Stimulated activated memory B cell treated with anti-CD40 and anti-IgM and Interleukin-4, amounts not matched to agents 10 μg/mL and 1 μg/mL and 100 μg/mL, for 72 hours (primary cell): ENCODE measurements around the gene RNF208.

Source experiments
- ATAC-seq: fragments of 150-1000 bp; cut with Tn5 transposase; 2 replicates; pipeline ENCODE4 v1.10.0; 2021
- H3K27ac Mint-ChIP-seq: one replicate; pipeline ENCODE4 v1.8.0; 2022; ENCODE audit warnings: mild to moderate bottlenecking, mixed read lengths
- H3K27me3 Mint-ChIP-seq: one replicate; pipeline ENCODE4 v1.8.0; 2022; ENCODE audit warnings: mixed read lengths
- H3K36me3 Mint-ChIP-seq: one replicate; pipeline ENCODE4 v1.8.0; 2022; ENCODE audit warnings: mixed read lengths
- H3K4me1 Mint-ChIP-seq: one replicate; pipeline ENCODE4 v1.8.0; 2022; ENCODE audit warnings: mixed read lengths
- H3K4me3 Mint-ChIP-seq: one replicate; pipeline ENCODE4 v1.8.0; 2022; ENCODE audit warnings: mild to moderate bottlenecking, moderate library complexity, mixed read lengths
- H3K9me3 Mint-ChIP-seq: one replicate; pipeline ENCODE4 v1.8.0; 2022; ENCODE audit warnings: mixed read lengths

The RNF208 gene

DNA sequence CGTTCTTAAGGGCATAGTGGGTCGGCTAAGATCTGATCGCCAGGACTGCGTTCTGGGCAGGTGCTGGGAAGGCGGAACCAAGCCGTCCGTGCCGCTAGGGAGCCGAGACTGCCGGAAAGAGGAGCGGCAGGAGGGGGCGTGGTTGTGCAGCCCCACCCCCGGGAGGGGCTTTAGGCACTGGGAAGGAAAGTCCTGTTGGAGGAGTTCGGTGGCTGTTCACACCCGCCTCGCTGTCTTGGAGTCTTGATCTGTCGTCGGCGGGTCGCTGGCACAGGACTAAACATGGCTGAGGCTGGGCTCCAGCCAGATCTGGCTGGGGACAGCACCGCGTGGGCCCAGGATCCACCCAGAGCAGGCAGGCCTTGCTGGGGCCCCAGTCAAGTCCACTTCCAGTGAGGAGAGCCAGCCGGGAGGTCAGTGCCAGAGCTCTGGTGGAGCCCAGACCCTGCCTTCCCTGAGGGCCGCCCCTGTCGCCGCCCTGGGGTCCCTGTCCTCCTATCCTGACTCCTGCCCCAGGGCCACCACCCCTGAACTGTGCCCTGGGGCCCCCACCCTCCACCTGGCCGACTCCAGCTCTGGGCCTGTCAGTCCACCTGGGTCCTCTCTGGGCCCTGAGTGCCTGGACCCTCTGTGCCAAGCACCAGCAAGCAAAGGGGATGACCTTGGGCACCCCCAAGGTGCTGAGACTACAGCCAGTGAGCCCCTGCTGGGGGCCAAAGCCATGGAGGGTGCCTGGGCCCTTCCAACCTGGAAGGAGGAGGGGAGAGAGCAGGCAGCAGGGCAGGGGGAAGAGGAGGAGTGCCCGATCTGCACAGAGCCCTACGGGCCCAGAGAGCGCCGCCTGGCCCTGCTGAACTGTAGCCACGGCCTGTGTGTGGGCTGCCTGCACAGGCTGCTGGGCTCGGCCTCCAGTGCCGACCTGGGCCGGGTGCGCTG is 4.5 kb downstream of the RNF208 start:
- H3K9me3 Mint-ChIP-seq, result no peaks in the 10 kb centered on the region
- H3K36me3 Mint-ChIP-seq, result peaks cover 23% of the 10 kb centered on the region
- no peak for ATAC-seq
- H3K27me3 Mint-ChIP-seq, result no peaks in the 10 kb centered on the region
- H3K27ac Mint-ChIP-seq, result no peak overlapping the region
- no peak overlapping the region for H3K4me3 Mint-ChIP-seq
- no peaks in the 10 kb centered on the region for H3K4me1 Mint-ChIP-seq

DNA sequence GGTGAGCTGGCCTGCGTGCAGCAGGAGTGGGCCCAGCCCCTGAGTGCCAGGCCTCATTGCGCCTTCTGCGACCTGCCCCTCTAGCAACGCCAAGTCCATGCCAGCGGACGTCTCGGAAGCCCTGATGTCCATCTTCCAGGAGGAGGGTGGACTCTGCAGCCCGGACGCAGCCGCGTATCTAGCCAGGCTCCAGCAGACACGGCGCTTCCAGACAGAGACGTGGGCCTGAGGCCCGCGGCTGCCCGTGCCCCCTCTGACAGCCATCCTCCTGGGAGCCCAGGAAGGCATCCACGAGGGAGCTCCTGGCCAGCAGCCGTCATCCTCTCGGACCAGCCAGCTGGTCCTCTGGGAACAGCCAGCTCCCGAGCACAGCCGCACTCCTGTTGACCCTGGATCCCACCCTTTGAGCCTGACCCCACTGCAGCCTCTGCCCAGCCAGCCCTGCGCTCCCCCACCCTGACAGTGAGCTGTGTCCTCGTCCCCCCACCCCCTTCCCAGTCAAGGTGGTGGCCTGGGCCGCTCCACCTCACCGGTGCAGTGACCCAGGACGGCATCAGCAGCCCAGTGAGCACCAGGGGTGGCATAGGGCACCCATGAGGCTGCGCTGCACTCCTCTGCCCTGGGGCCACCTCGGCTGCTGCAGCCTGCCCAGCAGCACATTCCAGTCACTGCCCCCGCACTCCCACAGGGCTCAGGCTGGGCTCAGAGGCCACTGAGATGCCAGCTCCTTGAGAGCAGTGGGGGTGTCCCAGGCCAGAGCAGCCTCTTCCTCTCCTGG is 5.7 kb downstream of the RNF208 start:
- Mint-ChIP-seq H3K4me1 (peaks cover under 1% of the 10 kb centered on the region), H3K36me3 (peaks cover 24% of the 10 kb centered on the region)

DNA sequence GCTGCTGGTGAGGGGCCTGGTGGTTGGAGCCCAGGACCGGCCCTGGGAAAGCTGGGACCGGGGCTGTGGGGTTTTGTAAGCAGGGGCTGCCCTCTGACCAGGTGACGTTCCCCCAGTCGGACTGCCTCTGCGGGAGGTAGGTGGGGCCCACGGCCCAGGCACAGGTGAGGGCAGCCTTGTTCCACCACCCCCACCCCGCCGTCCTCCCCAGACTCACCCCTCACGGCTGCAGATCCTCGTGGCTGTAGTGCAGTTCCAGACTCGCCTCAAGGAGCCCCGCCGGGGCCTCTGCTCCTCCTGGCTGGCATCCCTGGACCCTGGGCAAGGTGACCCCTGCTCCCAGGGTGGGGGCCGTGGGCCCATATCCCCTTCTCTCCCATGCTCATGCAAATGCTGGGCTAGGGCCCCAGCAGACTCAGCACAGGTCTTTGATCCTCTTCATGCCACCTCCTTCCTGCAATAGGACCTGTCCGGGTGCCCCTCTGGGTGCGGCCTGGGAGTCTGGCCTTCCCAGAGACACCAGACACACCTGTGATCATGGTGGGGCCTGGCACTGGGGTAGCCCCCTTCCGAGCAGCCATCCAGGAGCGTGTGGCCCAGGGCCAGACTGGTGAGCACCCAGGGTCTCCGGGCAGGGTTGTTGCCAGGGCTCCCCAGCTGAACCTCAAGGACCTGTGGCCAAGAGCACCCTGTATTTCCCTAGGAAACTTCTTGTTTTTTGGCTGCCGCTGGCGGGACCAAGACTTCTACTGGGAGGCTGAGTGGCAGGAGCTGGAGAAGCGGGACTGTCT is 6.6 kb downstream of the RNF208 start:
- Mint-ChIP-seq H3K4me1 (peaks cover 5% of the 10 kb centered on the region), H3K4me3 (no peak overlapping the region), H3K9me3 (no peaks in the 10 kb centered on the region), H3K27ac (no peak overlapping the region), H3K36me3 (peaks cover 31% of the 10 kb centered on the region), H3K27me3 (no peaks in the 10 kb centered on the region)
- ATAC-seq, result no peak

More for the DNA sequence above, 5.7 kb downstream of the RNF208 start:
- H3K4me3 Mint-ChIP-seq, result no peak overlapping the region
- H3K9me3 Mint-ChIP-seq, result no peaks in the 10 kb centered on the region
- ATAC-seq, result no peak
- H3K27ac Mint-ChIP-seq, result no peak overlapping the region
- H3K27me3 Mint-ChIP-seq, result no peaks in the 10 kb centered on the region

DNA sequence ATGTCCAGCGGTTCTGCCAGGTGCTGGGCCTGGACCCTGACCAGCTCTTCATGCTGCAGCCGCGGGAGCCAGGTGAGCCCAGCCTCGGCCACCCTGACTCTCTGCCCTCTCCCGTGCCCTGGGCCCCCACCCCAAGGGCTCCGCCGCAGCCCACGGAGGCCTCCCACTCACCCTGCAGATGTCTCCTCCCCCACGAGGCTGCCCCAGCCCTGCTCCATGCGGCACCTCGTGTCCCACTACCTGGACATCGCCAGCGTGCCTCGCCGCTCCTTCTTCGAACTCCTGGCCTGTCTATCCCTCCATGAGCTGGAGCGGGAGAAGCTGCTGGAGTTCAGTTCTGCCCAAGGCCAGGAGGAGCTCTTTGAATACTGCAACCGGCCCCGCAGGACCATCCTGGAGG is 7.4 kb downstream of the RNF208 start:
- no peak for ATAC-seq
- Mint-ChIP-seq H3K4me3 (no peak overlapping the region), H3K9me3 (no peaks in the 10 kb centered on the region), H3K4me1 (peaks cover 5% of the 10 kb centered on the region), H3K27me3 (no peaks in the 10 kb centered on the region), H3K27ac (no peak overlapping the region), H3K36me3 (peaks cover 31% of the 10 kb centered on the region)

DNA sequence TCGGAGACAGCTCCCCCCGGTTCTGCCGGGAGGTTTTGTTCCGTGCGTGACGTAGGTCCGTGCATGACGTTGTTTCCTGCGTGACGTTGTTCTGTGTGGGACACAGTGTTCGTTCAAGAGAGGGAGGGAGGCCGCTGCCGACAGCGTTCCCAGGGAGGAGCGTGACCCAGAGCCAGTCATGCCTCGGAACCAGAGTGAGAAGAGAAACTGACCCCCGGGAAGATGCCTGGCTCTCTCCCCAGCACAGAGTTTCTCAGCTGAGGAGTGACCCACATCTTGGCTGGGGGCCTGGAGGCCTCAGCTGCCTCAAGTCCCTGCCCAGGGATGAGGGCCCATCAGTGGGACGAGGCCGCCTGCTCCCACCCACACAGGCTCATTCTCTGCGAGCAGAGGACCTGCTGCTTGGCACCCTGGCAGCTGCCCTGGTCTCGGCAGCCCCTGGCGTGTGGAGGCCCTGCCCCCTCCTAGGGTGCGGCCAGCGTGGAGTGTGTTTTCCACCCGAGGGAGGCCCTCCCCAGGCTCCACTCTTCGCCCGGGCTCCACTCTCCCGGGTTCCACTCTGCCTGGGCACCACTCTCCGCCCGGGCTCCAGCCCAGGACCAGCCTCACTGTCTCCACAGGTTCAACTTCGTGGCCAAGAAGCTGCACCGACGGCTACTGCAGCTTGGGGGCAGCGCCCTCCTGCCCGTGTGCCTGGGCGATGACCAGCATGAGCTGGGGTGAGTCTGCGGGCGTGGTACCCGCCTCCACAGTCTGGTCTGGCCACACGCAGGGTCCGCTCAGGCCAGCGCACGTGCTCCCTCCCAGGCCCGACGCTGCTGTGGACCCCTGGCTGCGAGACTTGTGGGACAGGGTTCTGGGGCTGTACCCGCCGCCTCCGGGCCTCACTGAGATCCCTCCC is 8.6 kb downstream of the RNF208 start:
- ATAC-seq, result no peak
- Mint-ChIP-seq H3K4me3 (no peak overlapping the region), H3K9me3 (no peaks in the 10 kb centered on the region), H3K27ac (no peak overlapping the region), H3K4me1 (peaks cover 5% of the 10 kb centered on the region), H3K27me3 (no peaks in the 10 kb centered on the region), H3K36me3 (peaks cover 37% of the 10 kb centered on the region)

DNA sequence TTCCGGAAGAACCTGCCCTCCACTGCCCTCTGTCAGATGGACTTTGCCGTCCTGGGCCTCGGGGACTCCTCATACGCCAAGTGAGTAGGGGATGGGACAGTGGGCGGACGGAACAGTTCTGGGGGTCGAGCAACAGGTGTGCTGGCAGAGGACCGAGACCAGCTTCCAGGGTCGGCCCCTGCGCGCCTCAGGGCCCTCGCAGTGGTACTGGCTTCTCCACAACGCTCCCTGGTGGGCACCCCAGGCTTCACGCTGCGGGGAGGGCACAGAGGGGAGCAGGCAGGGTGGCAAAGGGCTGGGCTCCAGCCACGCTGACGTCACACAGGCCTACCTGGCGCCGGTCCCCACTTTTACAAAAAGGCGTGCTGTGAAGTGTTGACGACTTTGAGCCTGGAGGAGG is 9.5 kb downstream of the RNF208 start:
- ATAC-seq, result no peak
- H3K4me1 Mint-ChIP-seq, result peaks cover 8% of the 10 kb centered on the region
- no peaks in the 10 kb centered on the region for H3K27me3 Mint-ChIP-seq
- no peak overlapping the region for H3K4me3 Mint-ChIP-seq
- H3K36me3 Mint-ChIP-seq, result peaks cover 40% of the 10 kb centered on the region
- H3K27ac Mint-ChIP-seq, result no peak overlapping the region
- no peaks in the 10 kb centered on the region for H3K9me3 Mint-ChIP-seq

DNA sequence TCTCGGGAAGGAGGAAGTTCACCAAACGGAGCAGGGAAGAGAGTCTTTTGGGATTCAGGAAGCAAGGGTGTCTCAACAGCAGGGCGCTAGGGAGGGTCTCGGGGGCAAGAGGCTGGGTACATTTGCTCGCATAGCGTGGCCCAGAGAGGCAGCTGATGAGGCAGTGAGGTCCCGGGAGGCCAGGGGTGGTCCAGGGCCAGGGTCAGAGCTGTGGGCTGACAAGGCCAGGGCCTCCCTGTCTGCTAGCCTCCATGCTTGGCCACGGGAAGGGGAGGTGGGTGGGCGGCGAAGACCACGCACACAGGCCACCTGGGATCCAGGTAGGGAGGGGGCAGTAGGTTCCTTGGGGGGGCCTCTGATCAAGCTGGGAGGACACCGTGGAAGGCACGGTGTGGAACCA is 10.5 kb downstream of the RNF208 start:
- no peak overlapping the region for H3K27ac Mint-ChIP-seq
- H3K4me1 Mint-ChIP-seq, result peaks cover 18% of the 10 kb centered on the region
- no peaks in the 10 kb centered on the region for H3K27me3 Mint-ChIP-seq
- peaks cover 43% of the 10 kb centered on the region for H3K36me3 Mint-ChIP-seq
- H3K4me3 Mint-ChIP-seq, result no peak overlapping the region
- H3K9me3 Mint-ChIP-seq, result no peaks in the 10 kb centered on the region
- ATAC-seq, result no peak

DNA sequence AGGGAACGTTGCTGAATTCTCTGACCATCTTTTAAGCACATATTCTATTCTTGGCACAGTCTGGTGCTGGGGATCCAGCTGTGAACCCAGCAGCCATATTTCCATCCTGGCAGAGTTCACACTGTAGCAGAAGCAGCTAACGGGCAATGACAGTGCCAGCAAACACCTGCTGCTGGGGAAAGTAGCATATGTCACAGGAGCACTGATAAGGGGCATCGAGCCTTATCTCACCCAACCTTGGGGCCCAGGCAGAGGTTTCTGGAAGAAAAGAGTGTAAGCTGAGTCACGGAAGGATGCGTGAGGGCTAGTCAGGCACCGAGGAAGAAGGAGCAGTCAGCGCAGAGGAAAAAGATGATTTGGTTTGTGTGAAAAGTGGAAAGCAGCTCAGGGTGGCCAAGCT is 15.4 kb downstream of the RNF208 start:
- no peaks in the 10 kb centered on the region for H3K27me3 Mint-ChIP-seq
- no peak for ATAC-seq
- H3K27ac Mint-ChIP-seq, result peak overlapping the region; percentile 96
- peak overlapping the region; percentile 85 for H3K4me3 Mint-ChIP-seq
- H3K36me3 Mint-ChIP-seq, result peaks cover 35% of the 10 kb centered on the region
- no peaks in the 10 kb centered on the region for H3K9me3 Mint-ChIP-seq
- peaks cover 52% of the 10 kb centered on the region for H3K4me1 Mint-ChIP-seq

DNA sequence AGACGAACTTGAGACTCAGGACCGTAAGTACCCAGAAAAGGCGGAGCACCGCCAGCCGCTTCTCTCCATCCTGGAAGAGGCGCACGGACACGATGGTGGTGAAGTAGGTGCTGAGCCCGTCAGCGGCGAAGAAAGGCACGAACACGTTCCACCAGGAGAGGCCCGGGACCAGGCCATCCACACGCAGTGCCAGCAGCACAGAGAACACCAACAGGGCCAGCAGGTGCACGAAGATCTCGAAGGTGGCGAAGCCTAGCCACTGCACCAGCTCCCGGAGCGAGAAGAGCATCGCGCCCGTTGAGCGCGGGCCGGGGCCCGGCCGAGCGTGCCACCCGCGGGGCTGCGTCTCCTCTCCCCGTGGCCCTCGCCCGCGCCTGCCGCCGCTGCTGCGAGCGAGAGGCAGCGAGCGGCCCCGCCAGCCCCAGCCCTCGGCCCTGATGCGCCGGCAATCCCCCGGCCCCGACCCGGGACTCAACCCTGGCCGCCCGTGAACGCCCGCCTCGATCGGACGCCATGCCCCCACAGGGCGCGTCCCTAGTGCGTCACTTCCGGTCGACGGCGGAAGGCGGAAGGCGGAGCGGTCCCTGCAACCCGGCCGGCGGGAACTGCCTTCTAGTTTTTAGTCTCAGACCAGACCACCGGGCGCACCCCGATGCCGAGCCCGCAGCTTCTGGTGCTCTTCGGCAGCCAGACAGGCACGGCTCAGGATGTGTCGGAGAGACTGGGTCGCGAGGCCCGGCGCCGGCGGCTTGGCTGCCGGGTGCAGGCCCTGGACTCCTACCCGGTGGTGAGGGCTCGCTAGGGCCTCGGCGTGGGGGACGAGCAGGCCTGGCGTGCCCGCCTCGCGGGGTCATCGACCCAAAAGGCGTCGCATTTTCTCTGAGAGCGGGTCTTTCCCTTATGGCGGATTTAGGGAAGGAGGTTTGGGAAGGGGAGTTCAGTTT is 16.6 kb downstream of the RNF208 start, which contains the start of the genes NDOR1 and TMEM203:
Gene NDOR1 (plus strand): TSS at position 575 of the 944 bp plus-strand sequence. CDS start 78 bp downstream, at position 653.
Gene TMEM203 (minus strand): TSS at position 523 of the 944 bp plus-strand sequence. CDS start 234 bp downstream, at position 289.
- Mint-ChIP-seq H3K36me3 (peaks cover 27% of the 10 kb centered on the region), H3K27ac (peak within 1 kb of the TSS; percentile 96), H3K4me1 (peaks cover 54% of the 10 kb centered on the region), H3K9me3 (no peaks in the 10 kb centered on the region), H3K4me3 (peak within 1 kb of the TSS; percentile 85), H3K27me3 (no peaks in the 10 kb centered on the region)
- ATAC-seq, result peak; percentile 71

DNA sequence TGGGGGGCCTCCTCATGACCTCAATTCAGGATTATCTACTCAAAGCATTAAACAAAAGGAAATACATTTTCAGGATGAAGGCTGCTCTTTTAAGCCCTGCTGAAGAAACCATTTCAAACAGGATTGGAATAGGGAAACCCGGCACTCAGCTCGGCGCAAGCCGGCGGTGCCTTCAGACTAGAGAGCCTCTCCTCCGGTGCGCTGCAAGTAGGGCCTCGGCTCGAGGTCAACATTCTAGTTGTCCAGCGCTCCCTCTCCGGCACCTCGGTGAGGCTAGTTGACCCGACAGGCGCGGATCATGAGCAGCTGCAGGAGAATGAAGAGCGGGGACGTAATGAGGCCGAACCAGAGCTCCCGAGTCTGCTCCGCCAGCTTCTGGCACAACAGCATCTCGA is 17.3 kb downstream of the RNF208 start:
- Mint-ChIP-seq H3K27ac (peak overlapping the region; percentile 96), H3K9me3 (no peaks in the 10 kb centered on the region), H3K36me3 (peaks cover 27% of the 10 kb centered on the region), H3K27me3 (no peaks in the 10 kb centered on the region), H3K4me1 (peaks cover 55% of the 10 kb centered on the region), H3K4me3 (peak overlapping the region; percentile 85)
- ATAC-seq, result no peak

DNA sequence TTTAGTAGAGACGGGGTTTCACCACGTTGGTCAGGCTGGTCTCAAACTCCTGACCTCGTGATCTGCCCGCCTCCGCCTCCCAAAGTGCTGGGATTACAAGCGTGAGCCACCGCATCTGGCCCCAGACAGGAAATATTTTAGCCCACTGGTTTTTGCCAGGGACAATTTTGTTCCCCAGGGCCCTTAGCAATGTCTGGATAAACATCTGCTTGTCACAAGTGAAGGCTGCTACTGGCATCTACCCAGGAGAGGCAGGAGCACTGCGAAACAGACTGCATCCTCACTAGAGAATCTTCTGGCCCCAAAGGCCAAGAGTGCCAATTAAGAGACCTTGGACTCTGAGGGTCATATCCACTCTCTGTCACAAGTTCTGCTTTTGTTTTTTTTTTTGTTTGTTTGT is 19.1 kb downstream of the RNF208 start:
- Mint-ChIP-seq H3K4me1 (peaks cover 66% of the 10 kb centered on the region), H3K27ac (no peak overlapping the region), H3K27me3 (no peaks in the 10 kb centered on the region), H3K4me3 (peak overlapping the region; percentile 31), H3K36me3 (peaks cover 20% of the 10 kb centered on the region), H3K9me3 (no peaks in the 10 kb centered on the region)
- ATAC-seq, result no peak

DNA sequence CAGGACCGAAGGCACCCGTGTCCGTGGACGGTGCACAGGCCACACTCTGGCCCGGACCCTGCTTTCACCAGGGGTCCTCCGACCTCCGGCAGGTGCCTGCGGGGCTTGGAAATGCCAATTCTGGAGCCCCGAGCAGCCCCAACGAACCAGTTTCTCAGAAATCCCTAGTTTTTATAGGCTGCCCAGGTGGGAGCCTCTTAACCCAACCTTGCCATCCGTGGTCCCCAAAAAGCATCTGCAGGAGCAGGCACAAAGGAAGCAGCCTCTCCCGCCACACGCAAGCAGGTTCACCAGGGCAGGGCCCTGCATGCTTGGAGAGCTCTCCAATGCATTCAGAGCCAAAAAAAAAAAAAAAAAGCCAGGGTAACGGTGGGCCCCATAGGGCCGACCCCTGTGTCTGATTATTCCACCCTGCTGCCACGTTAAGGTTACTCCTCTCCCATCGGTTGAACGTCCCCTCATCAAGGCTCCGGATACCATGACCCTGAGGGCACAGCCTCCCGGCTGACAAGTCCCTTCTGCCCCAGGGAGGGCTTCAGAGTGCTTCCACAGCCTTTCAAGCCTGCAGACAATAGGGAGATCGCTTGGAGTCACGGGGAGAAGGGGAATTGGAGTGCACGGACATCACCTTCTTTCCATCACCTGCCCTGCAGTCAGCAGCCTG is 20.7 kb downstream of the RNF208 start:
- peak overlapping the region; percentile 81 for H3K27ac Mint-ChIP-seq
- no peaks in the 10 kb centered on the region for H3K9me3 Mint-ChIP-seq
- ATAC-seq, result no peak
- peak overlapping the region; percentile 85 for H3K4me3 Mint-ChIP-seq
- peaks cover 5% of the 10 kb centered on the region for H3K36me3 Mint-ChIP-seq
- peaks cover 60% of the 10 kb centered on the region for H3K4me1 Mint-ChIP-seq
- H3K27me3 Mint-ChIP-seq, result no peaks in the 10 kb centered on the region
